ENCODE results near the gene CPN2.

The CPN2 gene

DNA sequence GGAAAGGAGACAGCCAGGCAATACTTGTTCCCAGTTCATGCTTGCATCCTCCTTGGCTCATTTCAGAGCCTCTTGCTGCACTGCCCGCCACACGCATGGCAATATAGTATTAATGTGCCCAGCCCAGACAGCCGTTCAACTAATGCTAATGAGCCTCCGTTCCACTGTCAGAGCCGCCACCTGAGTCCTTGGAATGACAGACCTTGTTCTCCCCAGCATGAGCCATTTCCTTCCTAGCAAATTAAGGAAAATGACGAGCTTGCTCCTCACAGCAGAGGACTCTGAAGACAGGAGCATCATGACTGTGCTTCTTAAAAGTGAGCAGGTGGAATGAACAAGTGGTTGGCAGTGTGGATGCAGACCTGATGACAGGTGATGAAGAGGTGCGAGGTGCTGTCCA, 29.2 kb upstream of the CPN2 start:
- DNase-seq = no peak

DNA sequence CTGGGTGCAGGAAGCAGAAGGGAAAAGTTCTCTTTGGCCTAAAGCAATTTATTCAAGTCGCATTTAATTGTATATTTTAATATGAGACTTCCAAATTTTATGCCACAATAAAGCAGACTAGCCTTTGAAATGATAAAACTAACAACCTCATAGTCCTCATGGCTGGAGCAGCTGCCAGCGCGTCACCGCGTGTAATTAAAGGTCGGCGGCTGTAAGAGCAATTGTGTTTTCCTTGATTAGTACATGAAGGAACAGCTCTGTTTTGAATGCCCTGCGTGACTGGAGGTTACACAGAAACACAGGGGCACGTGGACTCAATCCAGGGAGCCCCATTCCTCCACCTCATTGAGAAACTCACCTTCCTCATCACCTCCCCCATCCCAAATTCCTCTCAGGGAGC, 28.5 kb upstream of the CPN2 start:
- no peak for DNase-seq

DNA sequence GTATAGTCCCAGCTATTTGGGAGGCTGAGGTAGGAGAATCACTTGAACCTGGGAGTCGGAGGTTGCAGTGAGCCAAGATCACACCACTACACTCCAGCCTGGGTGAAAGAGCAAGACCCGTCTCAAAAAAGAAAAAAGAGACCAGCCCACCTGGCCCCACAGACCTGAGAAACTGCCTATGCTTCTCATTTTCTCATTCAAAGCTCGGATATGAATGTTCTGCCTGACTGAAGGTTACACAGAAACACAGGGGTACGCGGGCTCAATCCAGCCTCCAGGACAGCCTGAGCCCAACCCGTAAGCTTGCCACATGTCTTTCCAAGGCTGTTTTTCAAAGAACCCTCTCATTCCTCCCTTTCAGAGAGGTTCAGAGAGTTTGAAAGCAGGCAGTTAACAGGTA, 28.1 kb upstream of the CPN2 start:
- no peak for DNase-seq

GRCh38 chr3:194377708-194378107, 26.6 kb upstream of the CPN2 start:
- no peak for DNase-seq

DNA sequence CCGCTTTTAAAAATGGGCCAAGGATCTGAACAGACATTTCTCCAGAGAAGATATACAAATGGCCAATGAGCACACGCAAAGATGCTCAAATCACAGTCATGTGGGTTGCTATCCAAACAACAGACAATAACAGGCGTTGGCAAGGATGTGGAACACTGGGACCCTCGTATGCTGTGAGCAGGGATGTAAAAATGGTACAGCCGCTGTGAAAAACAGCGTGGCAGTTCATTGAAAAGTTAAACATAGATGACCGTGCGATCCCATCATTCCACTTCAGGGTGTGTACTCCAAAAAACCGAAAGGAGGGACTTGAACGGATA, 25.1 kb upstream of the CPN2 start:
- DNase-seq = no peak

DNA sequence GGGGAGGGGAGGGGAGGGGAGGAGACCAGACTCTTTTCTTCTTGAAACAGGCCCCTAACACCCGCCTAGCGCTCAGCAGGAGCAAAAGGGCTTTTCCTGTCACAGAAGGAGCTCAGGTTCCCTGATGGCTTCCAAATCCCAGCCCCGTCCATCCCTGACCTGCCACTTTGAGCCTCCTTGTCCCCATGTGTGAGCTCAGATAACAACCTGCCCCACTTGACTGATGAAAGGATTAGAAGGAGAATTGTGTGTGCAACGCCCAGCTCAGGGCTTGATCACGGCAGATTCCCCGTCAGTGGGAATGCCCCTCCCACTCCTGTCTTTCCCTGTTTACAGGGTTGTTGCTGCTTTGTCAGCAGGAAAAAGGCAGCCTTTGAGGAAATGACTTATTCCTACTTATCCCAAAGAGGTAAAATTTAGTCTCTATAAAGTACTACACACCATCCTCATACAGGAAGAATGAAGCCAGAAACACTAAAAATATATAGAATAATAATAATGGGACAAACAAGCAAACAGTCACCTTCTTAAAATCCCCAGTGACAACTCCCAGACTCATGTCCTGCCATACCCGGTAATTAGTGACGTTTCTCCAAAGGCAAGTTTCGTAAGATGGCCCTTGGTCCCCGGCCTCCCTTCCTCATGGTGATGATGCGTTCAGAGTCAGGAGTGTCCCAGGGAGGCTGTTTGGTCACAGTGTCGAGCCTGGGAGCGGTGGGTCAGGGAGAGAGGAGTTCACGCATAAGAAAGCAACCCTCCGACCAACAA, 24.5 kb upstream of the CPN2 start:
- DNase-seq = no peak

- DNase-seq = no peak
These were observed 23.8 kb upstream of the CPN2 start for GRCh38 chr3:194374935-194375334.

GRCh38 chr3:194373899-194374298, 22.8 kb upstream of the CPN2 start:
- DNase-seq = no peak

- DNase-seq = no peak
These were observed 21.9 kb upstream of the CPN2 start for GRCh38 chr3:194373028-194373427.

DNA sequence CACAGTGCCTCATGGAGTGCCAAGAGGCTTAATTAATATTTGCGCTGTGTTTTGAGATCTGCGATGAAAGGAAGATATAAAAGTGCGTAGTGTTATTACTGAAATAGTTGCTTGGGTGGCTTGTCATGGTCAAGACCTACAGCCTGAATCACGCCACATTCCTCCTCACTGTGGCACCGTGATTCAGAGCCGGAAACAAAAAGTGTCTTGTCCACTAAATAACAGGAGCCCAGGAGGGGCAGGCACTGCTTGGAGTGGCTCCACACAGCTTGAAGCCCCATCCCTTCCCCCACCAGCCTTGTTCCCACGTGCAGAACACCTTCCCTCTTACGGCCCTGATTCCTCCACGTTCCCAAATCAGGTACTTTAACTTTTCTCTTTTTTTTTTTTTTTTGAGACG, 19.6 kb upstream of the CPN2 start:
- no peak for DNase-seq

DNA sequence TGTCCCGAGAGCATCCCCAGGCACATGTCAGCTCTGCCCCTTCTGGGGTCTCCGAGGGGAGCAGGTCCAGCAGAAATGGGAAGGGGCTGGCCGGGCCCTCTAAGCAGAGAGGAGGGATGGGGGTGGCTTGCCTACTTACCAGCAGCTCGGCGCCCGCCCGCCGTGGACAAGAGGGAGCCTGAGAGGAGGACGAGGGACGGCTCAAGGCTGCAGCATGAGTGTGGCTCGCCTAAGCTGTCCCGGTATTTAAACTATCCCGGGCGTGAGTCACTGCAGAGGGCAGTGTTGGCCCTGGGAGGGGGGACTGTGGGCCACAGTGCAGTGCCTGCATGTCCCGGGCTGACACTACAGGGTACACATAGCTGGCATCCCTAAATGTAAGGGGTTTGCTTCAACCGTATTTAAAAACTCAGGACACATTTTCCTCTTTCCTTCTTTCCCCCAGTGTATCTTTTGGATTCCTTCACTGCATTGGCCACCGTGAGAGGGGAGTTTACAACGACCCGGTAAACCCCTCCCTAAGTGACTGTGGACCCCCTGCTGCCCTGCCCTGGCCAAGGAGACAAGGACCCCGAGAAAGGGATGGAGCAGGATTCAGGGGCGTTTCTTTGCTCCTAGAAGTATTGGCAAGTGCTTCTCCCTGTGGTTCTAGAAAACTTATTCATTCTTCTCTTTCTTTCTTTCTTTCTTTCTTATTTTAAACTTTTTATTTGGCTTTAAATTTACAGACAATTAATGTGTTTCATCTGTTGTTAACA, 18.6 kb upstream of the CPN2 start, which contains the start of gene LRRC15:
Gene LRRC15, minus strand, starts transcription at position 222 of the 758 bp plus-strand sequence. CDS start 8,700 bp downstream, outside the sequence.
- DNase-seq = no peak

- DNase-seq = no peak
These were observed 17.8 kb upstream of the CPN2 start for GRCh38 chr3:194368918-194369317.

DNA sequence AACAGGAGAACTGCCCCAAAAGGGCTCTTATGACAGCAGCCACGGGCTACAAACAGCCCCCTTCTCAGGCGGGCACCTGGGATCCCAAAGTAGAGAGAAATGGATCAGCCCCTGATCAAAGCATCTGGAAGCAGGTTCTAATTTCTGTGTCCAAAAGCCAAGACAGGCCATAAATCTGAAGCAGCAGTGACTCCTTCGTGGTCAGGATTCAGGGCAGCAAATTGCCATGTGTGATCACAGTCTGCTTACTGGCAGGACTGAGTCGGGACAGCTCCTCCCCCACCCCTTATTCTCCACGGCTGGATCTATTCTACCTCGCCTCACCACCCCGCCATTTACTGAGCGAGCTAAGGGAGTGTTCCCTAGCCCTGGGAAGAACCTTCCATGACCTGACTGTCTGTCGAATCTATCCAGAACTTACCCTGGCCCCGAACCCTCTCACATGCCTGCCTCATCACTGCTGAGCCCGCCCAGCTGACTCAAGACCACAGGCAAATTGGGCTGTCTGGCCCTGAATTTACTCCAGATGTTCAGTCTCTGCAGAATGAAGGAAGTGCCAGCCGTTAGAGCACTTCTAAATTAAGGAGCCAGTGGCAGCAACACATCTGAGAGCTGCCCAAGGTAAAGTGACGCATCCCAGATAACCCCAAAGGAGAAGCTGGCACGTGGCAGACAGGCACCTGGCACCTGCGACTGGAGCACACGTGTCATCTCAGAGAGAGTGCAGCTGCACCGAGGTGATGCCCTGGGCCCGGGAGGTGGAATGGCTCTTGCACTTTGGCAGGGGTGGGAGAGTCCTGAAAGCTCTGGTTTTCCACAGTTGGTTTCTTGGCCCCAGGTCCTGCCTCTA, 17.1 kb upstream of the CPN2 start:
- DNase-seq = no peak

DNA sequence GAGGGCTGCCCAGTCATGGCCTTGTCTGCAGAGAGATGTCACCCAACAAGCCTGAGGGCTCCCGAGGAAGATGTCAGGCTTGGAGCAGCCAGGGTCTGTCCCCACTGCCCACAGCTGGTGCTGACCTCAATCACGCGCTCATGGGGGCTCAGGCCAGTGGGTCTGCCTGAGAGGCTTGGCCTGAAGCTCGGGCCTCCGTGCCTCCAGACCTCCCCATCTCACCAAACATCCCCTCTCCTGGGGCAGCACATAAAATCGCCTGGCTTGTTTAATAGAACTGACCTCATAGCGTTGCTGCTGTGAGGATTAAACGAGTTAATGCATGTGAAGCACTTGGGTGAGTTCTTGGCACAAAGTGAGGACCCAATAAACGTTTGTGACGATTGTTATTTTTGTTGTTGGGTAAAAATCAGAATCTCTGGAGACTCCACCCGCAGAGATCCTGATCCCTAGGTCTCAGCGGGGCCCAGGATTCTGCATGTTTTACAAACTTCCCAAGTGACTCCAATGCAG, 14.9 kb upstream of the CPN2 start:
- no peak for DNase-seq

- DNase-seq = no peak
These were observed 14.4 kb upstream of the CPN2 start for GRCh38 chr3:194365526-194365925.

DNA sequence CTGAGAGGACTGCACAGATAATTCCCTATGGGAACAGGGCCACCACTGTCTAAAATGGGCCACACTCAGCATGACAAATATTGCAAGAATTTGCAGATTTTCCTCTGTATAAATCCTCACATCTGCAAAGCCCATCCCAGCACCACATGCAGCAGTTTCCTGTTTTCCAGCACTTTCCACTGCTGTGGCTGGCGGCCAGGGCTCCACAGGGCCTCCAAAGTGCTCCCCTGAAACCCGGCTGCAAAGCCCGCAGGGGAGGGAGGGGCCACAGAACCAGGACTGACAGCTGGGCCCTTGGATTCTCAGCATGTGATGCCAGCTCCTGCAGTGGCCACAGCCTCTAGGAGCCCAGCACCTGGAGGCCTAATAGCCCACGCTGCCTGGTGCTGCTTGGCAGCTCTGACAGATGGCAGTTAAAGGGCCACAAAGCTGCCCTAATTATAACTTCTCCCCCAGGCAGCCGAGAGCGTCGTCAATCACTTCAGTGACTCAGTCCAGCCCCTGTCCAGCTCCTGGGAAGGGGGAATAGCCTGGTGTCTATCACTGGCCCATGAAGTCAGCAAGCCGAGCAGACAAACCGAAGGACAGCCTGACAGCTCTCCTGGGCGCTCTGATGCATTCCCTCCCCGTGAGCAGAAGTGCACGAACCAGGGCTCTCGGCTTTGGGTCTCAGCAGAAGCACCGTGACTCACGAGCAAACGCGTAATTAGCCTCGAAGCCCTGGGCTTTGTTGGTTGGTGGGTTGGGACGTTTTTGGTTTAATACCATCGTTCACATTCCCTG, 13.7 kb upstream of the CPN2 start:
- DNase-seq = no peak

GRCh38 chr3:194364314-194364651, 13.2 kb upstream of the CPN2 start:
- no peak for DNase-seq

DNA sequence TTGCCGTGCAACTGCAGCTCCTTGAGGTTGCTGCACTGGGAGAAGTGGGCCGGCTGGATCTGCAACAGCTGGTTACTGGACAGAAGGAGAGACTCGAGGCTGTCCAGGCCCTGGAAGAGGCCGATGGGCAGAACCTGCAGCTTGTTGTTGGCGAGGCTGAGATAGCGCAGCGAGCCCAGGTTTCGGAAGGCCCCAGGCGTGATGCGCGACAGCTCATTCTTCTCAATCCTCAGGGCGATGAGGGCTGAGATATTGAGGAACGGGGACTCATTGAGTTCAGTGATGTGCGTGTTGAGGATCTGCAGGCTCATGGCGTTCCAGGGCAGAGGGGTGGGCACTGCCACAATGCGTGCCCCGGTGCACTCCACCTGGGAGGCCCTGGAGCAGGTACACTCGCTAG, 9.4 kb upstream of the CPN2 start:
- no peak for DNase-seq

DNA sequence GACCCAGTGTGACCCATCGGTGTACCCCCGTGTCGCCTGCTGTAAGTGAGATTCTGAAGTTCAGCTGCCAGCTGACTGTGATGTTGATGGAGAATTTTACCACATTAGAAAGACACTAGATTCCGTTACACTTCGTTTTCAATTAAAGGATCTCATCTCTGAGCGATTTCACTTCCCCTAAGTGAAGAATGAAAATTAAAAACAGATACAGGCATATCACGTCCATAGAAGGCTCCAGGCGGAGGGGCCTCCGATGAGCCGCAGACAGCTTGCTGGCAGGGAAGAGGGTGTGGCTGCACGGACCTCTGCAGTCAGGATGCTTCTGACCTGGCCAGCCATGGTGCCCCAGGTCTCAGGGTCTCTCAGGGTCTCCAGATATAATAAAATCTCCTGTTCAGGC, 6.6 kb upstream of the CPN2 start:
- DNase-seq = no peak

GRCh38 chr3:194355379-194355778, 4.3 kb upstream of the CPN2 start:
- DNase-seq = no peak

GRCh38 chr3:194354315-194354714, 3.2 kb upstream of the CPN2 start:
- DNase-seq = no peak

DNA sequence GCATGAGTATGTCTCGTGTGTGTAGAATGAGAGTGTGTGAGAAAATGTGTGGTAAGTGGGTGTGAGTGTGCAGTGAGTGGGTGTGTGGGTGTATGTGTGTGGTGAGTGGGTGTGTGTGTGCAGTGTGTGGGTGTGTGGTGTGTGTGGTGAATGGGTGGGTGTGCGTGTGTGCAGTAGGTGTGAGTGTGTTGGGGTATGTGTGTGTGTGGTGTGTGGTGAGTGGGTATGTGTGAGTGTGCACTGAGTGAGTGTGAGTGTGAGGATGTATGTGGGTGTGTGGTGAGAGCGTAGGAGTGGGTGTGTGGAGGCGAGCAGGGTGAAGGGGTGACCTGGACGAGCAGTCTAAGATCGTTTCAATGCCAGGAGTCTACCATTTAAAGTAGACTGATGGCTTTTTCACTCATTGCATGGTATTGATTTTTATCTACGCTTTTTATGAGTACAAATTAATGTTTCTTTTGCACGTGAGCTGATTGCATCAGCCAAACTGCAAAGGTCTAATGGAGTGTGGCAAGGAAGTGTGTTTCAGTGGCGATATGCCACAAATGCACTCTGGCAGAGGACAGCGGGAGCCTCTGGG, 1.6 kb upstream of the CPN2 start:
- no peak for DNase-seq
